ENCODE data around the gene KNSTRN. TPM values are rescaled to one million over a fixed set of nuclear protein-coding genes. Genes with fewer than 3 reads are reported as not detected.

KNSTRN gene
- polyA plus RNA-seq, 1 donor (not counting 4 experiments of a cell fraction or from before 2014, with no cell fraction given) = 42.4 TPM

DNA sequence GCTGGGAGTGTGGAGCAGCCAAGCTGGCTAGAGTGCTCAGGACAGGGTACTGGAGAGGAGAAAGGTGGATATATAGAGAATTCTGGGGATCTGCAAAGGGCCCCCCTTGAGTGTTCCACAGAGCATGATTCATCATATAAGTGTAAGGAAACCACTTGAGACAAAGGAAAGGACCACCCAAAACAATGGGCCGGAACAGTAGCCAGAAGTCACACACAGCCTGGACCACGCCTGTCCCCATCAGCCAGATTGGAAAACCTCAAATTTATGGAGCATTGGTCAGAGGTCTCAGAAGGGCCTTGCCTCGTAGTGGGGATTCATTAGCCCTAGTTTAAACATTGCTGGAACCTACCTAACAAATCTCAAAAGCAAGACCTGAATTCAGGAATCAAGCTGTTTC, 4.9 kb upstream of the KNSTRN start:
- Histone ChIP-seq H3K79me2 (ENCODE audit: control insufficient read depth, insufficient read depth, low read length) (no peaks in the 10 kb centered on the region), H3K9me1 (ENCODE audit: control insufficient read depth, extremely low read depth, insufficient read depth, low read length) (no peaks in the 10 kb centered on the region), H3K4me1 (ENCODE audit: control insufficient read depth, extremely low read depth, insufficient read depth, low read length) (peaks cover 16% of the 10 kb centered on the region), H3K27me3 (ENCODE audit: control insufficient read depth, extremely low read depth, insufficient read depth, low read length) (no peaks in the 10 kb centered on the region), H3K27ac (ENCODE audit: control insufficient read depth, insufficient read depth, low read length) (no peak overlapping the region), H4K20me1 (ENCODE audit: control insufficient read depth, extremely low read depth, insufficient read depth, low read length) (no peaks in the 10 kb centered on the region), H2AFZ (ENCODE audit: control insufficient read depth, low read length) (no peak overlapping the region), H3K4me3 (ENCODE audit: control insufficient read depth in 2 of 3, extremely low read depth in 1 of 3, insufficient read depth in 2 of 3, low read depth in 1 of 3, low read length in 3 of 3) (no peak overlapping the region), H3K9ac (ENCODE audit: control insufficient read depth, extremely low read depth, insufficient read depth, low read length) (no peak overlapping the region), H3K4me2 (ENCODE audit: control insufficient read depth, extremely low read depth, insufficient read depth, low read depth, low read length) (no peak overlapping the region), H3K36me3 (ENCODE audit: control insufficient read depth in 2 of 2, extremely low read depth in 1 of 2, insufficient read depth in 2 of 2, low read length in 2 of 2) (no peaks in the 10 kb centered on the region), H3K9me3 (ENCODE audit: control insufficient read depth, low read depth, low read length) (no peaks in the 10 kb centered on the region)
- dilution Hi-C loops (cut with MboI; ENCODE audit: extremely low pct_ligation_motif_present, low sequenced_read_pairs) = no loop called here
- TF ChIP-seq EZH2 (IDR thresholded peaks at IDR 0.05; ENCODE audit: low read length) = no peak
- TF ChIP-seq, protein P1, sequence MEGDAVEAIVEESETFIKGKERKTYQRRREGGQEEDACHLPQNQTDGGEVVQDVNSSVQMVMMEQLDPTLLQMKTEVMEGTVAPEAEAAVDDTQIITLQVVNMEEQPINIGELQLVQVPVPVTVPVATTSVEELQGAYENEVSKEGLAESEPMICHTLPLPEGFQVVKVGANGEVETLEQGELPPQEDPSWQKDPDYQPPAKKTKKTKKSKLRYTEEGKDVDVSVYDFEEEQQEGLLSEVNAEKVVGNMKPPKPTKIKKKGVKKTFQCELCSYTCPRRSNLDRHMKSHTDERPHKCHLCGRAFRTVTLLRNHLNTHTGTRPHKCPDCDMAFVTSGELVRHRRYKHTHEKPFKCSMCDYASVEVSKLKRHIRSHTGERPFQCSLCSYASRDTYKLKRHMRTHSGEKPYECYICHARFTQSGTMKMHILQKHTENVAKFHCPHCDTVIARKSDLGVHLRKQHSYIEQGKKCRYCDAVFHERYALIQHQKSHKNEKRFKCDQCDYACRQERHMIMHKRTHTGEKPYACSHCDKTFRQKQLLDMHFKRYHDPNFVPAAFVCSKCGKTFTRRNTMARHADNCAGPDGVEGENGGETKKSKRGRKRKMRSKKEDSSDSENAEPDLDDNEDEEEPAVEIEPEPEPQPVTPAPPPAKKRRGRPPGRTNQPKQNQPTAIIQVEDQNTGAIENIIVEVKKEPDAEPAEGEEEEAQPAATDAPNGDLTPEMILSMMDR (optimal IDR thresholded peaks at IDR 0.05 in 1 of 3, IDR thresholded peaks at IDR 0.05 in 1 of 3, conservative IDR thresholded peaks at IDR 0.05 in 1 of 3; ENCODE audit: extremely low read depth in 1 of 3, insufficient read depth in 2 of 3, low read length in 3 of 3) = no peak
- DNase-seq (ENCODE audit: low read depth, low spot score) (no peak), FAIRE-seq (no peak)

DNA sequence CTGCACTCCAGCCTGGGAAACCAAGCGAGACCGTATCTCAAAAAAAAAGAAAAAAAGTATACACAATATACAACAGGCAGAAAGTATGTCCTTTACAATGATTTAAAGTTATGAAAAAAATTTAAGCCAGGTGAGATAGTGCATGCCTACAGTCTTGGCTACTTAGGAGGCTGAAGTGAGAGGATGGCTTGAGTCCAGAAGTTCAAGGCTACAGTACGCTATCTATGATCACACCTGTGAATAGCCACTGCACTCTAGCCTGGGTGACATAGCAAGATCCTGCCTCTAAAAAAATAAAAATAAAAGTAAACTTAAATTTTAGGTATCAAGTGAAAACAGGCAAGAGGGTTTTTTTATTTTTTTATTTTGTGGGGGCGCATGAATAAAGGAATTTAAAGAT, 3.1 kb upstream of the KNSTRN start:
- FAIRE-seq (no peak), DNase-seq (ENCODE audit: low read depth, low spot score) (no peak)
- Histone ChIP-seq H3K36me3 (ENCODE audit: control insufficient read depth in 2 of 2, extremely low read depth in 1 of 2, insufficient read depth in 2 of 2, low read length in 2 of 2) (no peaks in the 10 kb centered on the region), H3K4me3 (ENCODE audit: control insufficient read depth in 2 of 3, extremely low read depth in 1 of 3, insufficient read depth in 2 of 3, low read depth in 1 of 3, low read length in 3 of 3) (no peak overlapping the region), H3K79me2 (ENCODE audit: control insufficient read depth, insufficient read depth, low read length) (peaks cover 14% of the 10 kb centered on the region), H3K27ac (ENCODE audit: control insufficient read depth, insufficient read depth, low read length) (no peak overlapping the region), H3K4me1 (ENCODE audit: control insufficient read depth, extremely low read depth, insufficient read depth, low read length) (peaks cover 25% of the 10 kb centered on the region), H3K4me2 (ENCODE audit: control insufficient read depth, extremely low read depth, insufficient read depth, low read depth, low read length) (peak overlapping the region; percentile 49), H3K9me3 (ENCODE audit: control insufficient read depth, low read depth, low read length) (no peaks in the 10 kb centered on the region), H4K20me1 (ENCODE audit: control insufficient read depth, extremely low read depth, insufficient read depth, low read length) (no peaks in the 10 kb centered on the region), H2AFZ (ENCODE audit: control insufficient read depth, low read length) (no peak overlapping the region), H3K27me3 (ENCODE audit: control insufficient read depth, extremely low read depth, insufficient read depth, low read length) (no peaks in the 10 kb centered on the region), H3K9ac (ENCODE audit: control insufficient read depth, extremely low read depth, insufficient read depth, low read length) (no peak overlapping the region), H3K9me1 (ENCODE audit: control insufficient read depth, extremely low read depth, insufficient read depth, low read length) (no peaks in the 10 kb centered on the region)
- no peak for TF ChIP-seq EZH2 (IDR thresholded peaks at IDR 0.05; ENCODE audit: low read length)
- TF ChIP-seq, protein P1 (optimal IDR thresholded peaks at IDR 0.05 in 1 of 3, IDR thresholded peaks at IDR 0.05 in 1 of 3, conservative IDR thresholded peaks at IDR 0.05 in 1 of 3; ENCODE audit: extremely low read depth in 1 of 3, insufficient read depth in 2 of 3, low read length in 3 of 3) = no peak
- dilution Hi-C loops (cut with MboI; ENCODE audit: extremely low pct_ligation_motif_present, low sequenced_read_pairs) = no loop called here

Data from keratinocyte (primary cell).